Stimulated activated CD4-positive, alpha-beta T cell treated with anti-CD3 and anti-CD28 coated beads, Interleukin-15, amount 100 ng/mL, for 24 hours (primary cell): Measurements from ENCODE around the gene ECE1.
A peak's percentile ranks its signal among the peaks of the same experiment; 100 is the strongest.

Source experiments
- DNase-seq: peaks from one replicate; pipeline ENCODE4 v3.0.0-alpha.2; 2020

ECE1 gene

DNA sequence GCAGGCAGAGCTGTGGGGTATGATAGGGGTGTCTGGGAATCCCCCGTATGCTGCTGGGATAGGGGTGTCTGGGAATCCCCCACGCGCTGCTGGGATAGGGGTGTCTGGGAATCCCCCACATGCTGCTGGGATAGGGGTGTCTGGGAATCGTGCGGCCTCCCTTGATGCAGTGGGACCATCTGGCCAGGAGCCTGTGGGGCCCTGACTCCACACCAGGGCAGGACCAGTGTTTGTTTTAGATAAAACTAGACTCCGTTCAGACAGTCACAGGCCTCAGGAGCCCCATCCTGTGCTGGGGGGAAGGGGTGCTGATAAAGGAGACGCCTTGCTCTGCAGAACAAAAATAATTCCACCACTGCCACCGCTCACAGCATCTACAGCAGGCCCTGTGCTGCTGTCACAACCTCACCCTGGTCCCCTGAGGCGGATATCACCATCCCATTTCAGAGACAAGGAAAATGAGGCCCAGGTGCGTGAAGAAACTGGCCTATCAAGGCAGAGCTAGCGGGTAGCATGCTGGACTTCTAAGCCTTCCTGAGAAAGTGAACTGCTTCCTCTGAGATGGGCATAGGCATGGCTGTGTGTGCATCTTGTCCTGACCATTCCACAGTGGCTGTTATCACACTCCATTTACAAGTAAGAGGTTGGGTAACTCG is 24.0 kb downstream of the ECE1 start:
- no peak for DNase-seq

- no peak for DNase-seq
Observed at GRCh38 chr1:21265644-21266043, 24.6 kb downstream of the ECE1 start.

- DNase-seq = no peak
Observed at GRCh38 chr1:21264898-21265297, 25.4 kb downstream of the ECE1 start.

DNA sequence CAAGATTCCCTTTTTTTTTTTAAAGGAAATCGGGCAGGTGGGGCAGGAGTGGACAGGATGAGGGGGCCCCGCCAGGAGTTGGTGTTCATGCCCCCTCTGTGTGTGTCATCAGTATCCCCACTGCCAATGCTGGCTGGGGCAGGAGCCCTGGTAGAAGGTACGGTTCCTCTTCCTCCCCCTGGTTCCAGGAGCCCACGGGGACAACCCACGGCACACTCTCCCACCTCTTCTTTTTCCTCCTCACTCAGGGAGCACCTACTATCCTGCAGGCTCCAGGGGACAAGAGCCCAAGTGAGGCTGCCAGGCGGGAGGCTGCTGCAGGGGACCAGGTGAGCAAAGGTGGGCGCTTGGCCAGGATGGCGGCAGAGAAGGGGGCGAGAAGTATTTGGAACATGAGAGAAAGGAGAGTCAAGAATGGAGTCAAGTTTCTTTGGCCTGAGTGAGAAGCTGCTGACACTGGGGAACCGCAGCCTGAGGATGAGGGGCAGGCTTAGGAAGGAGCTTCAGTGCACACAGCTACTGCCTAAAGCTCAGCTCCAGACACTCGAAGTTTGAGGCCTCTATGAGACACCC is 26.5 kb downstream of the ECE1 start:
- no peak for DNase-seq

GRCh38 chr1:21263052-21263429 is 27.2 kb downstream of the ECE1 start:
- DNase-seq = no peak

DNA sequence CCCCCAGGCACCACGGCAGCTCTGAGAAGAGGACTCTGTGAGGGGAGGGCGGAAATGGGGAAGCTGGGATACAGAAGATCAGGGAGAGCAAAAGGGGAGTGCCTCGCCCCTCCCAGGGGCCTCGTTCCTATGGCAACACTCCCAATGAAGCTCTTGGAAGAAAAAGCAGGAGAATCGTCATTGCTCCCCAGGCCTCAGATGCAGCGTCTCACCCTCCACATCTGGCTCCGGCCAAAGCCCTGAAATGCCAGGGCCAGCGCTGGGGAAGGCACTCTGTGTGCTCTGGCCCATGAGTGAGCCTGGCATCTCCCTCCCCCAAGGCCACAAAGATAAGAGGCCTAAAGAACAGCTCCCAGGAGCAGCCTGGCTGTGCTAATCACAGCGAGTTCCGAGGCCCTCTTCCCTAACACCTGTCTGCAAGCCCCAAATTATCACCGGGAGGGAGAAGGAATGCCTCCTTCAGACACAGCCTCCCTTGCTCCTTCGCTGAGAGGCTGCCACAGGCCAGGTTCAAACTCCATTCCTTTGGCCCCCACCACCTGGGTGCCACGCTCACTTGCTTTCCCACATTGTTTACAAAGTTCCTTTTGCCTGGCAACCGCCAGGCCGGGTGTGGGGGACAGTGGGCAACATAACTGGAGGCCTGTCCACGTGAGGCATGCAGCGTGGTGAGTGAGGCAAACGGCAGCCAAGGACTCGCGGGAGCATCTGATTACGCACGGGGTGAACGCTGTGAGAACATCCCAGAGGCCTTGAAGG is 27.8 kb downstream of the ECE1 start:
- DNase-seq = no peak

- peak; percentile 38 for DNase-seq
Observed at GRCh38 chr1:21261551-21262292, 28.5 kb downstream of the ECE1 start.

GRCh38 chr1:21260405-21261125 is 29.7 kb downstream of the ECE1 start:
- no peak for DNase-seq

DNA sequence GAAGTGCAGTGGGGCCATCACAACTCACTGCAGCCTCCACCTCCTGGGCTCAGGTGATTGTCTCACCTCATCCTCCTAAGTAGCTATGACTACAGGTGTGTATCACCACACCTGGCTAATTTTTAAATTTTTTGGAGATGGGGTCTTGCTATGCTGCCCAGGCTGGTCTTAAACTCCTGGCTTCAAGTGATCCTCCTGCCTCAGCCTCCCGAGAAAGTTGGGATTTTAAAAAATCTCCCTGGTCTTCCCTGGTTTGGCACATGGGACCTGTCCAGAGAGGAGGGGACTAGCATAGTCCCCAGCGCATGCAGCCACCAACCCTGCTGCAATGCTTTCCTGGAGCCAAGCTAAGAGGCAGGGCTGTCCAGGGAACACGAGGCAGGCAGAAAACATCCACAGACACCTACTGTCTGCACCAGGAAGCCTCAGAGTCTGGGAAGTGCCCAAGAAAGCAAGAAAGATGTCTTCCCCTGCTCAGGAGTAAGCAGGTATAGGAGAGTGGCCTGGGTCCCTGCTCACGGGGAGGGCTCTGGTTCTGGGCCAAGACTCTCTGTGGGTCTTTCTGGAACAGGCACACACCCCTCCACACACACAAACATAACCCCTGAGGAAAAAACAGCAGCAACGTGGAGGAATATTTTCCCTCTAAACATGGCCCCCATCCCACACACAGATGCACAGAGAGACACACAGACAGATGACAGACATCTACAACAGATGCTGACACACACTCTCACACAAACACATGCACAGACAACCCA is 30.8 kb downstream of the ECE1 start:
- DNase-seq = no peak

DNA sequence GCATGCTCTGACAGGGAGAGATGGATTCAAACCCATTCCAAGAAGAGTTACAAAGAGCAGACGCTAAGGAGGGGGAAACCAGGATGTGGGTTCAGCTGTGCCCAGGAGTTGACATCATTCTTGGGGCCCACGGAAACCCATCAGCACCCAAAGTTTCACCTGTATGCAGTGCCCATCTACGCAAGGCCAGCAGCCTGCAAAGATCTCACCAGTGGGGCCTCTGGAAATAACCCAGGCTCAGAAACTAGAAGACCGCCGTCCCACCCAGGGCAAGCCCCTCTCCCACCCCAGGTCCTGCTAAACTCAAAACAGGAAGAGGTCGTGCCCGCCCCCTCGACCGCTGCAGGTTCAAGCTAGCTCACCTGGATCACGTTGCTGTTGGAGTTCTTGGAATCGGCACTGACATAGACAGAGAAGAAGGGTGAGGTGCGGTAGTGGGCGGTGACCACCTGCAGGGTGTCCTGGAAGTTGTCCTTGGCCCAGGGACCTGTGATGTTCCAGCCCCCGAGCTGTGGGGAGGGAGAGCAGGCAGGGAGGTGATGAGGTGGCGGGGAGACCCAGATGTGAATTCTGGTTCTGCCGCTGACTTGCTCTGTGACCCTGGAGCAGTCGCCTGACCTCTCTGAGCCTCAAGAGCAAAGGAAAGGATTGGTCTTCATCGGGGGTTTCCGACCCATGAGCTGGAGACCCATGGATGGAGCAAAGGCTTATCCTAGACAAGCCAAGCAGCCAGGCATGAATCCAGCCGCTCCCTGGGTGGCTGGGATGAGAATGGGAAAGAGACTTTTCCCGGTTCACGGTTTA is 31.7 kb downstream of the ECE1 start:
- DNase-seq = peak; percentile 49

- DNase-seq = no peak
Observed at GRCh38 chr1:21257431-21258135, 32.7 kb downstream of the ECE1 start.

DNA sequence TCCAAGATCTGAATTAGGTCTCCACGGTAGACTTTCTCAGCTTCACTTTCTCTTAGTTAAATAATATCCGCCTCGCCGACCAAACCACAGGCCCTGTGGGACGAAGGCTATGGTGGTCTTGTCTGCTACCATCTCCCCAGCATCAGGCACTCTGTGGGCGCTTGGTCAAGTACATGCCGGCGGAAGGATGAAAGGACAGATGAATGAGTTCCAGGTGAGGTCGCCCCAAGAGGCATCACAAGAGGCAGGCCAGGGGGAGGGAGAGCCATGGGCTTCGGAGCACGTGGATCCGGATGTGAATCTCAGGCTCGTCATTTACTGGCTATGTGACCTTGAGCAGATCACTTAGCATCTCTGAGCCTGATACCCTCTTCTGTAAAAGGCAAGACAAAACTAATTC is 33.5 kb downstream of the ECE1 start:
- DNase-seq = no peak

DNA sequence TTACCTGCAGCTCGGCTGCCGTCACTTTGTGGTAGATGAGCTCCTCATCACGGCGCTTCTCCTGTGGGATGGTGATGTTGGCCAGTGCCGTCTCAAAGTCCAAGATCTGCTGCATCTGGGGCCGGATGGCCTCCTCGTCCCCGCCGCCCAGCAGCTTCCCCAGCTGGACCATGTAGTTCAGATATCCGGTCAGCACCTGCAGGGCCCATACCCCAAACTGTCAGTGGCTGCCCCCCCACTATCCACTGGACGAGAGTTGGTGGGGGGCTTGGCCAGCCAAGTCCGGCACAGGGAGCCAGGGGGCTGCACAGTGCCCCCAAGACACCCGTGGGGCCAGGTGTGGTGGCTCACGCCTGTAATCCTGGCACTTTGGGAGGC is 34.3 kb downstream of the ECE1 start:
- no peak for DNase-seq

- DNase-seq = peak; percentile 89
Observed at GRCh38 chr1:21255284-21255942, 34.9 kb downstream of the ECE1 start.

DNA sequence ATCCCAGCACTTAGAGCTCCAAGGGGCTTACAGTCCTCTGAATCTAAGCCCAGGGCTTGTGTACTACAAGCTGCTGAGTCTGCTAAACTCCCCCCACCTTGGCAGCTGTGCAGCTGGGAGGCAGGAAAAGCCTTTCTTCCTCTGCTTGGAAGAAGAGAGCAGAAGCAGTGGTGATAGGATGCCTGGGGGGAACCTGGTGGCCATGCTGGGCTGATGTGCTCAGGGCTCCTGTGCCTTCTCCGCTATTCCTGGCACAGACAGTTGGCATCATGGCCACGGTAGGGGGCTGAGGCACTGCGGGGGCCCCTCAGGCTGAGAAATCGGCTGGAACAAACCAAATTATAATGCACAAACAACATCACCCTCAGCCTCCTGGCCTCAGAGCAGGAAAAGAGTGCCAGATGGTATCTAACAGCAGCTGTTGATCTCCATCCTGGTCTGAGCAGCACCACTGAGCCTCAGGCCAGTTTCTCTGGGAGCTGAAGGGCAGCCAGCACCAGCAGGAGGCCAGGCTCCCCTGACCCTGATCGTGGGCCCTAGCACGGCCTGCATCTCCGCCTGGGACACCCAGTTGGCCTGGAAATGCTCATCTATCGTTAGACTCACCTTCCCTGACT is 35.8 kb downstream of the ECE1 start:
- no peak for DNase-seq

GRCh38 chr1:21251773-21252471 is 38.3 kb downstream of the ECE1 start:
- DNase-seq = peak; percentile 66

DNA sequence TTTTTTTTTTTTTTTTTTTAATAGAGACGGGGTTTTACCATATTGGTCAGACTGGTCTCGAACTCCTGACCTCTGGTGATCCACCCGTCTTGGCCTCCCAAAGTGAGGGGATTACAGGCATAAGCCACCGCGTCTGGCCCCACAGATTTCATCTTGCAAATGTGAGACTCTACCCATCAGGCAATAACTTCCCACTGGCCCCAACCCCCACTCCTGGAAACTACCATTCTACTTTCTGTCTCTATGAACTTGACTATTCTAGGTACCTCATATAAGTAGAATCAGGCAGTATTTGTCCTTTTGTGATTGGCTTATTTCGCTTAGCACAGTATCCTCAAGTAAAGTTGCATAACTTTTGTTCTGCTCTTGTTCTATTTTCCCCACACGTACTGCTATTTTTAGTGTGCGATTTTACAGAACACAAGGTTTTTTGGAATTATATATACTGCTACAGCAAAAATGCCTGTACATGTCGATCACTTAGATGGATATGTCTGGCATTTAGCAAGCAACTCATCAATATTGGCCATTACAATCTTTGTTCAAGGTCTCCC is 40.2 kb downstream of the ECE1 start:
- no peak for DNase-seq

DNA sequence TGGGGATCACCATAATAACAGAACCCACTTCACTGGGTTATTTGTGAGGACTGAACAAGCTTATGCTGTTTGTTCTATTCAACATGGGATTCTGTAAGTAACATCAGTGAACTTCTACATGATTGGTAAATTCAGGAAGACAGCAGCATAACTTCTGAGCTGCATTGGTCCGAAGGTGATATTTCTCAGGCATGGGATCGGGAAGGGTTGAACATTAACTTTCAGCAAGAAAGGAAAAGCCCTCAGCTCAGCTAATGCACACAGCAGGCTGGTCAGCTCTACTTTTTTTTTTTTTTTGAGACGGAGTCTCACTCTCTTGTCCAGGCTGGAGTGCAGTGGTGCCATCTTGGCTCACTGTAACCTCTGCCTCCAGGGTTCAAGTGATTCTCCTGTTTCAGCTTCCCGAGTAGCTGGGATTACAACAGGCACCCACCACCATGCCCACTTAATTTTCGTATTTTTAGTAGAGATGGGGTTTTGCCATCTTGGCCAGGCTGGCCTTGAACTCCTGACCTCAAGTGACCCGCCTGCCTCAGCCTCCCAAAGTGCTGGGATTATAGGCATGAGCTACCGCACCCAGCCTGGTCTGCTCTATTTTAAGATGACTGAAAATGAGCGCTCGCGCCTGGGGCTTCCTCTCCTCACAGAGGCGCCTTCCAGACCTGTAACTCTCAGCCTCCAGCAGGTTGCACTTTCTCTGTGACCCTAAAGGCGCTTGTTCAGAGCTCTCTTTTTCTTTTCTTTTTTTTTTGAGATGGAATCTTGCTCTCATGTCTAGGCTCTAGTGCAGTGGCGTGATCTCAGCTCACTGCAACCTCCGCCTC is 42.2 kb downstream of the ECE1 start:
- no peak for DNase-seq
